Measurements from ENCODE around the gene SYCP2.

DNA sequence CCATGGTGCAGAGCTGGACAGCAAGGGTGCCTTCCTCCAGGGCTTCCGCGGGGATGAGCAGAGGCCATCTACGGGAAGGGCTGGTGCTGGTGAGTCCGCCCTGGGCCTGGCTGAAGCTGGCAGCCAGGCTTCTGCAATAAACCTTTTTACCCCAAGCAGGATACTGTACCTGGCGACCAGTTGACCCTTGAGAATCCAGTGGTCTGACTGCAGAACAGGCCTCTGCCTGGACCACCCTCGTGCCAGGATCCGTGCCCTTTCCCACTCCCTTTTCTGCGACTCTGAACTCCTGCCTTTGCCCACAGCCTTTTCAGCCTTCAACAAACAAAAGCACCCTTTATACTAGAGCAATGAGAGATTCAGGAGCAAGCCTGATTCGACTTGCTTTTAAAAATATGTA lies 43.6 kb upstream of the SYCP2 start:
- TF ChIP-seq, protein P1, sequence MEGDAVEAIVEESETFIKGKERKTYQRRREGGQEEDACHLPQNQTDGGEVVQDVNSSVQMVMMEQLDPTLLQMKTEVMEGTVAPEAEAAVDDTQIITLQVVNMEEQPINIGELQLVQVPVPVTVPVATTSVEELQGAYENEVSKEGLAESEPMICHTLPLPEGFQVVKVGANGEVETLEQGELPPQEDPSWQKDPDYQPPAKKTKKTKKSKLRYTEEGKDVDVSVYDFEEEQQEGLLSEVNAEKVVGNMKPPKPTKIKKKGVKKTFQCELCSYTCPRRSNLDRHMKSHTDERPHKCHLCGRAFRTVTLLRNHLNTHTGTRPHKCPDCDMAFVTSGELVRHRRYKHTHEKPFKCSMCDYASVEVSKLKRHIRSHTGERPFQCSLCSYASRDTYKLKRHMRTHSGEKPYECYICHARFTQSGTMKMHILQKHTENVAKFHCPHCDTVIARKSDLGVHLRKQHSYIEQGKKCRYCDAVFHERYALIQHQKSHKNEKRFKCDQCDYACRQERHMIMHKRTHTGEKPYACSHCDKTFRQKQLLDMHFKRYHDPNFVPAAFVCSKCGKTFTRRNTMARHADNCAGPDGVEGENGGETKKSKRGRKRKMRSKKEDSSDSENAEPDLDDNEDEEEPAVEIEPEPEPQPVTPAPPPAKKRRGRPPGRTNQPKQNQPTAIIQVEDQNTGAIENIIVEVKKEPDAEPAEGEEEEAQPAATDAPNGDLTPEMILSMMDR (conservative IDR thresholded peaks at IDR 0.05; ENCODE audit: low read depth, low read length) = no peak
- no peak for TF ChIP-seq EZH2 (IDR thresholded peaks at IDR 0.05; ENCODE audit: borderline replicate concordance, low read depth, low read length, poor library complexity, severe bottlenecking)

All from A673 (cell line).